Neural cell (in vitro differentiated cells): ENCODE results near the gene COPZ2. TPM values are rescaled to one million over a fixed set of nuclear protein-coding genes. Genes with fewer than 3 reads are reported as not detected.

Source experiments
- H2AFZ ChIP-seq: fragments of 200-600, 300-800 bp; sonication (generic), shearing (Covaris generic); 2 replicates; pipeline ENCODE4 v1.6.0; 2014; ENCODE audit warnings: low read depth, mild to moderate bottlenecking, antibody characterized with exemption, low read length, moderate library complexity
- H3F3A ChIP-seq: fragments of 200-600 bp; shearing (Covaris generic); 2 replicates; pipeline ENCODE4 v1.6.1; 2016; ENCODE audit warnings: mild to moderate bottlenecking, moderate library complexity, mixed read lengths, antibody characterized with exemption, low read length; ENCODE audit not compliant: insufficient read depth, poor library complexity, severe bottlenecking
- H3K27ac ChIP-seq: fragments of 200-600, 300-800 bp; sonication (generic), shearing (Covaris generic); 2 replicates; pipeline ENCODE4 v1.5.1; 2014; ENCODE audit warnings: mild to moderate bottlenecking, low read length, moderate library complexity
- H3K27me3 ChIP-seq: fragments of 300-800, 200-600 bp; sonication (generic), shearing (Covaris generic); 2 replicates; pipeline ENCODE4 v1.6.0; 2014; ENCODE audit warnings: mild to moderate bottlenecking, low read depth, low read length, moderate library complexity; ENCODE audit not compliant: insufficient read depth
- H3K36me3 ChIP-seq: fragments of 300-800, 200-600 bp; sonication (generic), shearing (Covaris generic); 2 replicates; pipeline ENCODE4 v1.5.1; 2014; ENCODE audit warnings: mild to moderate bottlenecking, antibody characterized with exemption, low read length, moderate library complexity; ENCODE audit not compliant: insufficient read depth
- H3K4me2 ChIP-seq: fragments of 300-800, 200-600 bp; sonication (generic), shearing (Covaris generic); 2 replicates; pipeline ENCODE4 v1.6.0; 2014; ENCODE audit warnings: mild to moderate bottlenecking, low read length
- H3K4me3 ChIP-seq: fragments of 300-800, 200-600 bp; sonication (generic), shearing (Covaris generic); 2 replicates; pipeline ENCODE4 v1.5.1; 2014; ENCODE audit warnings: mild to moderate bottlenecking, low read length, moderate library complexity
- H3K79me2 ChIP-seq: fragments of 200-600 bp; shearing (Covaris generic); replicated peaks from 2 replicates; pipeline ENCODE4 v1.6.0; 2014; ENCODE audit warnings: mild to moderate bottlenecking, low read length, moderate library complexity; ENCODE audit not compliant: insufficient read depth
- H3K9ac ChIP-seq: fragments of 300-800, 200-600 bp; sonication (generic), shearing (Covaris generic); 2 replicates; pipeline ENCODE4 v1.6.1; 2016; ENCODE audit warnings: mild to moderate bottlenecking, low read length, mixed read lengths
- H3K9me2 ChIP-seq: fragments of 200-600 bp; shearing (Covaris generic); 2 replicates; pipeline ENCODE4 v1.6.1; 2016; ENCODE audit warnings: mild to moderate bottlenecking, low read length, mixed read lengths; ENCODE audit not compliant: insufficient read depth
- H3K9me3 ChIP-seq: fragments of 200-600, 300-800 bp; sonication (generic), shearing (Covaris generic); 2 replicates; pipeline ENCODE4 v1.6.1; 2016; ENCODE audit warnings: mild to moderate bottlenecking, mixed run types, low read length, moderate library complexity, mixed read lengths
- H4K20me1 ChIP-seq: fragments of 200-600 bp; shearing (Covaris generic); 2 replicates; pipeline ENCODE4 v1.6.1; 2016; ENCODE audit warnings: mild to moderate bottlenecking, mixed run types; ENCODE audit not compliant: insufficient read depth
- CTCF ChIP-seq: fragments of 450-650 bp; IDR thresholded peaks from 2 replicates; pipeline ENCODE4 v1.5.1; 2014; ENCODE audit warnings: antibody characterized with exemption, mild to moderate bottlenecking, moderate library complexity; ENCODE audit not compliant: poor library complexity, severe bottlenecking
- EP300 ChIP-seq: fragments of 450-650 bp; conservative IDR thresholded peaks from 2 replicates; pipeline ENCODE4 v1.6.1; 2014; ENCODE audit warnings: antibody characterized with exemption, mild to moderate bottlenecking, moderate library complexity; ENCODE audit not compliant: poor library complexity, severe bottlenecking
- EZH2 ChIP-seq: fragments of 200-600, 300-800 bp; shearing (Covaris generic), sonication (generic); IDR thresholded peaks from 2 replicates; pipeline ENCODE4 v1.6.1; 2014; ENCODE audit warnings: antibody characterized with exemption, low read length, borderline replicate concordance, mild to moderate bottlenecking; ENCODE audit not compliant: insufficient read depth, poor library complexity, severe bottlenecking
- MXI1 ChIP-seq: fragments of 450-650 bp; conservative IDR thresholded peaks from 2 replicates; pipeline ENCODE4 v1.6.1; 2014; ENCODE audit warnings: antibody characterized with exemption, mild to moderate bottlenecking; ENCODE audit not compliant: poor library complexity, severe bottlenecking
- POLR2AphosphoS5 ChIP-seq: IDR thresholded peaks from 2 replicates; pipeline ENCODE4 v1.6.1; 2012
- RAD21 ChIP-seq: fragments of 450-650 bp; conservative IDR thresholded peaks from 2 replicates; pipeline ENCODE4 v1.6.1; 2014; ENCODE audit warnings: antibody characterized with exemption, mild to moderate bottlenecking, moderate library complexity
- REST ChIP-seq: IDR thresholded peaks from 2 replicates; pipeline ENCODE4 v1.6.1; 2012; ENCODE audit warnings: borderline replicate concordance
- SMC3 ChIP-seq: fragments of 450-650 bp; conservative IDR thresholded peaks from 2 replicates; pipeline ENCODE4 v1.6.1; 2014; ENCODE audit warnings: antibody characterized with exemption, mild to moderate bottlenecking, moderate library complexity; ENCODE audit not compliant: poor library complexity
- TAF1 ChIP-seq: IDR thresholded peaks from 2 replicates; pipeline ENCODE4 v1.6.1; 2012; ENCODE audit warnings: low read depth
- polyA plus RNA-seq: library from polyadenylated mRNA; depleted of rRNA; stranded (reverse); fragments of >200 nt; gene quantifications from 2 replicates; pipeline ENCODE4 v1.2.3, GENCODE V29; 2014

The COPZ2 gene
- polyA plus RNA-seq, 1 donor from 2014 or later, result not detected

GRCh38 chr17:48045316-48046001 lies 7.9 kb upstream of the COPZ2 start:
- H3K9me3 ChIP-seq, result no peaks in the 10 kb centered on the region
- H3K27me3 ChIP-seq, result no peaks in the 10 kb centered on the region
- no peaks in the 10 kb centered on the region for H3K36me3 ChIP-seq
- H3K27ac ChIP-seq, result no peak overlapping the region
- no peak overlapping the region for H3K4me2 ChIP-seq
- H3F3A ChIP-seq, result no peaks in the 10 kb centered on the region
- H3K9me2 ChIP-seq, result no peaks in the 10 kb centered on the region
- TF ChIP-seq EP300 (no peak), CTCF (no peak), POLR2AphosphoS5 (no peak), SMC3 (no peak), REST (no peak), MXI1 (no peak), EZH2 (no peak), TAF1 (no peak), RAD21 (no peak)
- H3K79me2 ChIP-seq, result peaks cover 29% of the 10 kb centered on the region
- no peak overlapping the region for H3K9ac ChIP-seq
- no peak overlapping the region for H3K4me3 ChIP-seq
- H4K20me1 ChIP-seq, result no peaks in the 10 kb centered on the region
- no peak overlapping the region for H2AFZ ChIP-seq

- Histone ChIP-seq H3F3A (no peaks in the 10 kb centered on the region), H3K27ac (no peak overlapping the region), H3K9me3 (no peaks in the 10 kb centered on the region), H3K9ac (no peak overlapping the region), H4K20me1 (no peaks in the 10 kb centered on the region), H3K27me3 (no peaks in the 10 kb centered on the region), H2AFZ (no peak overlapping the region), H3K36me3 (no peaks in the 10 kb centered on the region), H3K4me3 (no peak overlapping the region), H3K79me2 (peaks cover 23% of the 10 kb centered on the region), H3K4me2 (no peak overlapping the region), H3K9me2 (no peaks in the 10 kb centered on the region)
- no peak for TF ChIP-seq REST
- no peak for TF ChIP-seq TAF1
- TF ChIP-seq EZH2, result no peak
- no peak for TF ChIP-seq POLR2AphosphoS5
- no peak for TF ChIP-seq SMC3
- no peak for TF ChIP-seq CTCF
- no peak for TF ChIP-seq EP300
These were observed 7.3 kb upstream of the COPZ2 start for GRCh38 chr17:48044851-48045250.
